GM15510 (cell line): ENCODE results near the gene SDR42E1.

ENCODE experiments used
- POLR2A ChIP-seq: IDR thresholded peaks from 3 replicates; pipeline ENCODE4 v1.6.1; 2011; ENCODE audit warnings: borderline replicate concordance; ENCODE audit not compliant: insufficient read length; ENCODE audit errors: extremely low read depth

Gene SDR42E1

DNA sequence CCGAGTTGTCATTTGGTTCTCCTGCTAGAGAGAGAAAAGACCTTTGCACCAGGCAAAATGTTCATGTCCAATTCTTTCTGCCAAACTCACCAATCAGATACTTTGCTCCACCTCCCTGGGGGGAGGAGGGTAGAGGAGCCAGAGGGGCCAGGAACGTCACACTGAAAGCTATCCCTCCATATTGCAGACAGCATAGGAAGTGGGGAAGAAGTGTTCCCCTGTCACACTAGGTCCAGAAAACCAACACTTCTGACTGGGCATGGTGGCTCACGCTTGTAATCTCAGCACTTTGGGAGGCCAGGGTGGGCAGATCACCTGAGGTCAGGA is 33.3 kb upstream of the SDR42E1 start:
- TF ChIP-seq POLR2A = no peak

DNA sequence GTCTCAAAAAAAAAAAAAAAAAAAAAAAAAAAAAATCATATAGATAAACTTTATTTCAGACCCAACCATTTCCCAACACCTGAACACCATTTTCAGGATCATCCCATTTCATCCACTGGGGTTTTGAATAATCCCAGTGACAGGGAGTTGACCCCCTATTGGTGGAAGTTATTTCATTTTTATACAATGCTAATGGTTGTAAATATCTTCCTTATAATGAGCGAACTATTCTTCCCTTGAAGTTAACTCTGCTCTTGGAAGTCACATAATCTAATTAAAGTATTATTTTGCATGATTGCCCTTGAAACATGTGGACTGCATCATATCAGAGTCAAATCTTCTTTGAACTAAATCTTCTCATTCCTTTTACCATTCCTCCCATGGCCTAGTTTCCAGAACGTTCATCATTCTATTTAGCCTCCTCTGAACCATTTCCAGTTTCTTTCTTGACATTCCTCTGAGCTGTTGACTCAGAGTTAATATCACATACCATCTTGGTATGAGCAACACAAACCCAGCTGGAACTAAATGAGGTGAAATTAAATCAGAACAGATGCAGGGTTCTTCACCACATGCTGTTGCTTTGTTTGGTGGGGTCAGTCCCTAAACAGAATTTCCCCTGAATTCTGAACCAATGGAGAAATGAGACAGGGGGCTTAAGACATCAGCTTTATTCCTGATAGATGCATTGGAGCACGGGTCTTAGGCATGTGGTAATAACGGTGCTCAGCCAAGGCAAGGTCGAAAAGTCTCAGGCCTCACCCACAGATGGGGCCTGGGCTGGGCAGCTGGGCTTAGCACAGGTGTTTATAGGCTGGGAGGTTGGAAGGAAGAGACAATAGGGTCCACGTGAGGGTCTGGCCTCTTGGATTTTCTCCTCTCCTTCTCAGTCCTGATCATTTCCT is 32.7 kb upstream of the SDR42E1 start:
- no peak for TF ChIP-seq POLR2A

DNA sequence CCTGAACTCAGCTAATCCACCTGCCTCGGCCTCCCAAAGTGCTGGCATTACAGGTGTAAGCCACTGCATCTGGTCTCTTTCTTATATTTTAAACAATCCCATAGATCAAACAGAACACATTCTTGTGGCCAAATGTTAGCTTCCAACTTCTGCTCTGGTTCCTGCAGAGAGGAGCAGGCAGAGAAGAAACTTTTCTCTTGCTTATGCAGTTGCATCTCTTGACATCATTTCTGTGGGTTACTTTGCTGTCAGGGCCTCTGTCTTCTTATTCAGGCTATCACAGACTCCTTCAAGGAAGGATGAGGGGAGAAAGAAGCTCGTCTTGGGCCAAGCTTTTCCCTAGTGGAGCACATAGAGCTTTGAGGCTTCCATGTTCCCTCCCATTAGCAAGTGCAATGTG is 31.6 kb upstream of the SDR42E1 start:
- no peak for TF ChIP-seq POLR2A

DNA sequence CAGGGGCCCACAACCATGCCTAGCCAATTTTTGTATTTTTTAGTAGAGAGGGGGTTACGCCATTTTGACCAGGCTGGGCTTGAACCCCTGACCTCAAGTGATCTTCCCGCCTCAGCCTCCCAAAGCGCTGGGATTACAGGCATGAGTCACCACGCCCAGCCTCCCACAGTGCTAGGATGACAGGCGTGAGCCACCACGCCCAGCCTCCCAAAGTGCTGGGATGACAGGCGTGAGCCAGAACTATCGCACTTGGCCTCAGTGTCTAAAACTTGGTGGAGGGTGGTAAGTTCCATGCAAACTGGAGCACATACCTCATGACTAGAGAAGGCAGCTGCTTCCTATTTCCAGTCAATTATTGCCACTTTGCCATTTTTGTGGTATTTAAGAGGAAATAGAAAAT is 30.9 kb upstream of the SDR42E1 start:
- no peak for TF ChIP-seq POLR2A

DNA sequence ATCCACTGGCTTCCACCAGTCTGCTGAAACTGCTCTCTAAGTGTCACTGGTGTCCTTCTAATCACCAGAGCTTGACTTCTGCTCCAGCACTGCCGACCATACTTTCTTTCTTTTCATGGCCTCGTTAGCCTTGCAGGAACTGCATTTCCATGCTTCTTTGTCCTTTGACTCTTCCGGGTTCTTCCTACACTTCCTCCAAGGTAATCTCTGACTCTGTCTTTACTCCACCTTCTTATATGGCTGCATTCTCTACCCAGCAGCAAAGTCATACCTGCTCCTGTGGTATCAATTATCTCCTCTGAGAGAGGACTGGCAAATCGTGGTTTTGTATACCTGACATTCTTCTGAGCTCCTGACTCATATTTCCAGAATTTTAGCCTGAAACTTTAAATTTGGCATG is 30.3 kb upstream of the SDR42E1 start:
- TF ChIP-seq POLR2A = no peak

DNA sequence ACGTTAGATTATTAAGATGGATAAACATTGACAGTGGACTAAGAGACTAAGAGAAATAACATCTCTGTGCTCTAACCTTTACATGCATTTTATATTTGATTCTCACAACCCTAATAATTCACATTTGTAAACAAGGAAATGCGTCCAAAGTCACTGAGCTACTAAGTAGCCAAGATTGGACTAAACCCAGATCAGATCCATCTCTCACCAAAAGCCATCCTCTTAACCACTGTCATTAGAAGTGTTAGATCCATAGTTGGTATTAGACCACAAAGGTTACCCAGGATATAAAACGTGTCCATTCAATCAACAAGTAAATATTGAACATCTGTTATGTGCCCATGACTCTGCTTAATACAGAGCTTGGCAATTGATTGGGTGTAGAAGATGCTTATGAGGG is 29.0 kb upstream of the SDR42E1 start:
- no peak for TF ChIP-seq POLR2A

DNA sequence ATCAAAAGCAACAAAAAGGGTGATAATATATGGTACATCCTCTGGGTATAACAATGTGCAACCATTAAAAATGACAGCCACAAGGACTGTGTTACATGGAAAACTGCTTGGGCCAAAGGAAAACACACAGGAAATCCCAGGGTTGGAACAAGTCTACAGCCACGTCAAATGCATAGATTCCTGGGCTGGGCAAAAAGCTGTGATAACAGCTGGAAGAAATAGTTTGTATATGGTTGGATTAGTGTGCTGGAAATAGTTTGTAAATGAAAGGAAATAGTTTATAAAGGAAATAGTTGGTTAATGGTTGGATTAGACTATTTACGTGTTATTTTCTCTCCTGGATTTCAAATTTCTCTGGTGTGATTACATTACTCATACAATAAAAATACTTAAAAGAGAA is 26.4 kb upstream of the SDR42E1 start:
- TF ChIP-seq POLR2A = no peak

DNA sequence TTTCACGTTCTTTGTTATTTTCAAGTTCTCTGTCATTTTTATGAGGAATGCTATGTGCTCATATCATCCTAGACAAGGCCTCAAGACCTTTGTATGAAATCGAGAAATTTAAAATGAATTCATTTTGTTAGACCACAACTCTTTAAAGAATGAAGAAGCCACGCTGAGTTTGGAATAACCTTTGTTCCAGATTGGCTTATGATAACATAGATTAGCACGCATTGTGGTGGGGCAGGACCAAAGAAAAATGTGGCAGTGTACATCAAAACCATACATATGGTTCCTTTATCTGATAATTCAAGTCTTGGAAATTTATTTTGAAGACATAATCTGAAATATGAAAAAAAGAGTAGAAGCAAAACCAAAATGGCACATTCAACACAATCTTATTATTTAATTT is 26.0 kb upstream of the SDR42E1 start:
- TF ChIP-seq POLR2A = no peak

DNA sequence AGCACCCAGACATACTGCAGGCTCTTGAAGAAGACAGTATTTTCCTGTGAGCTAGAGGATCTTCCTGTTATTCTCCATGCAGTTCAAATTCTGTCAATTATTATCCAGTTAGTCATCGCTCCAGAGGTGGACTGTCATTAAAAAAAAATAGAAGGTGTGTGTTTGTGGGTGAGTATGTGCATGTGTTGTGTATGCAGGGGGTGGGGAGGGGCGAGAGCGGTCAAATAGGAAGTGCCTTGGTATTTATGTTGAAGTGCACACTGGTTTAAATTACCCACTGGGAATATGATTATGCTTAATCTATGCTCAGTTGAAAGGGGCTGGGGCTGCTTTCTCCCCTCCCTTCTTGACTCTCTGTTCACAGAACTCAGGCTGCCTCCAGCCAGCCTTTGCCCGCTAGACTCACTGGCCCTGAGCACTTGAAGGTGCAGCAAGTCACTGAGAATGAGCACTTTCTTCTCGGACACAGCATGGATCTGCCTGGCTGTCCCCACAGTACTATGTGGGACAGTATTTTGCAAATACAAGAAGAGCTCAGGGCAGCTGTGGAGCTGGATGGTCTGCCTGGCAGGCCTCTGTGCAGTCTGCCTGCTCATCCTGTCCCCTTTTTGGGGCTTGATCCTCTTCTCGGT is 23.8 kb upstream of the SDR42E1 start, which contains the start of gene HSD17B2:
Gene HSD17B2, plus strand, starts transcription at position 273 of the 632 bp plus-strand sequence. Its CDS starts 172 bp downstream, at position 445.
- no peak for TF ChIP-seq POLR2A

DNA sequence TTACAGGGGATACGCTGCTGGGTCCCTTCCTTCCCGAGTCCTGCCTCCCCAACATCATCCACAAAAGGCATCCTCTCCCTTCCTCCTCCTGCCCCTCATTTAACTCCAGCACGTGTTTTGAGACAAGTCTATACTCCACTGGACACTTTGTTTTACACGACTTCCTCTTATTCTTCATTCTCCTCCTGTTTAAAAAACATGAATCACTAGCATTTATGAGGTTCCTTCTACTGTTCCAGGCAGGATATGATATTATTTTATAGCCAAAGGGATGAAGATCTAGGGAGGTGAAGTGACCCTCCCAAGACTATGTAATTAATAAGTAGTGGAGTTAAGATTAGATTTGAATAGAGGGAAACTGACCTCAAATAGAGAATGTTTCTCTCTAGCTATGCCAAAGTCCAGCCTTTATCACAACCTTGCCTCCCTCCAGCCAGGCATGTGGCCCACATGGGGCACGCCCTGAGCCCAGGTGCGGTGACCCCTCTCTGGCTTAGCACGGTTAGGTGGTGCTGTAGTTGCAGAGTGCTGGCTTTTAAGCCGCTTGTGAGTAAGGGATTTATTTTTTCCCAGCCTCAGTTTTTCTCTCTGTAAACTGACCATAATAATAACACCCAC is 22.5 kb upstream of the SDR42E1 start:
- no peak for TF ChIP-seq POLR2A

DNA sequence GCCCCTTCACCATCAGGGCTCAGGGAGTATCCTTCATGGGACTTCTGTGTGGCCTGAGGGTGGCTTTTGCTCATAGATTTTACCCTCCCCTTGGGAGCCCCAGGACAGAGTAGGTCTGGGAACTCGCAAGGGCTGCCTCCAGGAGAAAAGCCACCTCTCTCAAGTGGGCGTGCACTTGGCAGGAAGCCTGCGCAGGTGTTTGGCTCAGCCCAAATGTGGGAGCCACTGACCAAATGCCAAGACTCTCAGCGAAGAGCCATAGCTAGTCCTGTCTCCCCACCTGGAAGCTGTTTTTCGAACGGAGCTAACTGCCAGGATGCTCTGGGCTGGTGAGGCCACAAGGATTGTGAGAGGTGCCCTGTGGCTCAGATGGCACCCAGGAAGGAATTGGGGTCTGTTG is 21.7 kb upstream of the SDR42E1 start:
- TF ChIP-seq POLR2A = no peak

DNA sequence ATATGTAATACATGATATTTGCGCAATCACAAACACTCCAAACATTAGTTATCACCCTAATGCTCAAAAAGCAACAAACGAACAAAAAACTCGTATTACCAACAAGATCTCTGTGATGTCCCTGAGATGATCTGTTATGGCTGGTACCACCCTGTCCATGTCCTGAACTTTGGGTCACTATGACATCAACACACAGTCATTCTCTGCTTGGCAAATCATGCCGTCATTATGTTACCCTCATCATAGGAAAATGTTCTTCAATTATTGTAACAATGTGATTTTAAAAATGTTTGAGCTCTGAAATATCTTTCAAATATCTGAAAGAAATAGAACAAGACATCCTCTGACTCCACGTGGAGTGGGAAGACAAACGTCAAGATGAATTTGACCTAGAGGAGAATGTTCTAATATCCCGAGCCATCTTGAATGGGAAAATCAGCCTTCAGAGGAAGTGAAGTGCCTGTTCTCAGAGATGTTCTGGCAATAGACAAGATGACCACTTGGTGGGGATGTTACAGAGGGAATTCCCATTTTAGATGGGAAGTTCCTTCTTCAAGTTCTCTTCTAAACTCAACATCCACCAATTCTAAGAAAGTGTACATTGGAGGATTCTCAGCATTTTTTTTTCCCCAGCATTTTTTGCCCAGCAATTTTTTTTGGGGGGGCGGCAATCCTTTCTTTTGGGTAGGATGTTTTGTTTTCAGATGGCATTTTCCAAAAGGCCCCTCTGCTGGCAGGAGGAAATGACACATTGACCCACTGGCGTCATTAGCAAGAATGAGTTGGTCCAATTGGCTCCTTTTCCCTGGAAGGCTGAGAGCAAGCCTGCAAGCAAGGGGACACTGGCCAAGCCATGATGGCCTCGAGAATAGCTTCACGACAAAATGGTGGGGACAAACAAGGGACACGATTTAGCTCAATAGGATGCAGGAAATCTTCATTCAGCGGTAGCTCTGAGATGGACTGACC is 20.1 kb upstream of the SDR42E1 start:
- no peak for TF ChIP-seq POLR2A

DNA sequence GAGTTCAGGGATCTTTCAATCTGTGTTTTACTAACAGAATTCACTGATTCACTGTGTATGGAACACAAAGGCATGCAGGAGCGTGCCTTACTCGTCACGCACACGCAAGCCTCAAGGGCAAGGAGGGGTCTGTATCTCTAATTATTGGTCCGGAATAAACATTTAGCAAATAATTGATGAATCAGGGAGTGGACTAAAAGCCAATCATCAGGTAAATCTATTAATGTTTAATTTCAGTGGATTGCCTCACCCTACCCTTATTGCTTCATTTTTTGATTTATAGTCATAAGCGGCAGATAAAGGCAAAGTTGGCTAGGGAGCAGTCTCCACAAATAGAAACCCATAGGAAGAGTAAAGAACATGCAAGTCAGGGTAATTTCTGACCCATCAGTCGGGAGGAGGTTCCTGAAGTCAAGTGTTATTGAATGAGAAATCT is 16.4 kb upstream of the SDR42E1 start:
- no peak for TF ChIP-seq POLR2A

DNA sequence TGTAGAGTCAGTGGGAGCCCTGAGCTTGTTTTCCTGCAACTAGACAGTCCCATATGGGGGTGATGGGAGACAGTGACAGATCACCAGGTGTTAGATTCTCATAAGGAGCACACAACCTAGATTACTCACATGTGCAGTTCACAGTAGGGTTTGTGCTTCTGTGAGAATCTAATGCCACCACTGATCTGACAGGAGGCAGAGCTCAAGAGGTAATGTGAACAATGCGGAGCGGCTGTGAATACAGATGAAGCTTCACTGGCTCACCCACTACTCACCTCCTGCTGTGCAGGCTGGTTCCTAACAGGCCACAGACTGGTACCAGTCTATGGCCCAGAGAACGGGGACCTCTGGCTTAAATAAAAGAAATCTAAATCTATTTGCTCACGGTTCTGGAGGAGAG is 13.6 kb upstream of the SDR42E1 start:
- TF ChIP-seq POLR2A = no peak
